Endothelial cell (in vitro differentiated cells): Measurements from ENCODE around the gene TPP2. TPM values are rescaled to one million over a fixed set of nuclear protein-coding genes. Genes with fewer than 3 reads are reported as not detected.

Experiments used
- DNase-seq: peaks from one replicate; pipeline ENCODE4 v3.0.0; 2021; ENCODE audit warnings: low spot score
- H3K27ac Mint-ChIP-seq: one replicate; pipeline ENCODE4 v1.8.0; 2021; ENCODE audit warnings: mixed read lengths, inconsistent platforms; ENCODE audit not compliant: unreplicated experiment
- H3K27me3 Mint-ChIP-seq: one replicate; pipeline ENCODE4 v1.8.0; 2021; ENCODE audit warnings: mild to moderate bottlenecking, moderate library complexity, mixed read lengths, inconsistent platforms; ENCODE audit not compliant: unreplicated experiment
- H3K36me3 Mint-ChIP-seq: one replicate; pipeline ENCODE4 v1.8.0; 2021; ENCODE audit warnings: mild to moderate bottlenecking, low read depth, mixed read lengths, inconsistent platforms; ENCODE audit not compliant: unreplicated experiment
- H3K4me1 Mint-ChIP-seq: one replicate; pipeline ENCODE4 v1.8.0; 2021; ENCODE audit warnings: mild to moderate bottlenecking, mixed read lengths, inconsistent platforms; ENCODE audit not compliant: unreplicated experiment
- H3K4me3 Mint-ChIP-seq: one replicate; pipeline ENCODE4 v1.8.0; 2021; ENCODE audit warnings: mild to moderate bottlenecking, mixed read lengths, inconsistent platforms; ENCODE audit not compliant: unreplicated experiment
- H3K9me3 Mint-ChIP-seq: one replicate; pipeline ENCODE4 v1.8.0; 2021; ENCODE audit warnings: mixed read lengths, inconsistent platforms; ENCODE audit not compliant: unreplicated experiment
- CTCF ChIP-seq: fragments of 200-600 bp; sonication (generic); IDR thresholded peaks from one replicate; pipeline ENCODE4 v1.5.0; 2021; ENCODE audit warnings: antibody characterized with exemption; ENCODE audit not compliant: unreplicated experiment
- total RNA-seq: library from RNA; stranded (reverse); fragmentation: NEBNext Ultra II Directional; extraction: Animal tissue kit (Norgen Biotek cat#: 25700); gene quantifications from one replicate; pipeline ENCODE4 v1.2.1, GENCODE V29; 2021; ENCODE audit not compliant: unreplicated experiment

TPP2 gene
- total RNA-seq, 1 donor from 2014 or later = 91.2 TPM

GRCh38 chr13:102589301-102589822, 7.4 kb upstream of the TPP2 start:
- no peak for DNase-seq
- H3K9me3 Mint-ChIP-seq = no peaks in the 10 kb centered on the region
- H3K4me1 Mint-ChIP-seq = peaks cover 17% of the 10 kb centered on the region
- no peaks in the 10 kb centered on the region for H3K27me3 Mint-ChIP-seq
- TF ChIP-seq CTCF = no peak
- H3K27ac Mint-ChIP-seq = no peak overlapping the region
- no peak overlapping the region for H3K4me3 Mint-ChIP-seq
- no peaks in the 10 kb centered on the region for H3K36me3 Mint-ChIP-seq

- TF ChIP-seq CTCF = peak; percentile 55
- peak; percentile 72 for DNase-seq
- Mint-ChIP-seq H3K4me1 (peaks cover 32% of the 10 kb centered on the region), H3K36me3 (no peaks in the 10 kb centered on the region), H3K4me3 (peak overlapping the region; percentile 93), H3K27ac (peak overlapping the region; percentile 73), H3K27me3 (peaks cover 5% of the 10 kb centered on the region), H3K9me3 (no peaks in the 10 kb centered on the region)
Measured at GRCh38 chr13:102591988-102592781, 4.6 kb upstream of the TPP2 start.

- no peak overlapping the region for H3K4me3 Mint-ChIP-seq
- H3K4me1 Mint-ChIP-seq = peaks cover 35% of the 10 kb centered on the region
- no peaks in the 10 kb centered on the region for H3K9me3 Mint-ChIP-seq
- H3K27ac Mint-ChIP-seq = no peak overlapping the region
- no peak for TF ChIP-seq CTCF
- peaks cover 7% of the 10 kb centered on the region for H3K36me3 Mint-ChIP-seq
- peaks cover 10% of the 10 kb centered on the region for H3K27me3 Mint-ChIP-seq
- no peak for DNase-seq
Measured at GRCh38 chr13:102593466-102593865, 3.3 kb upstream of the TPP2 start.

- Mint-ChIP-seq H3K36me3 (peaks cover 7% of the 10 kb centered on the region), H3K27me3 (peaks cover 12% of the 10 kb centered on the region), H3K4me1 (peaks cover 62% of the 10 kb centered on the region), H3K4me3 (peak overlapping the region; percentile 100), H3K27ac (peak overlapping the region; percentile 99), H3K9me3 (no peaks in the 10 kb centered on the region)
- no peak for TF ChIP-seq CTCF
- DNase-seq = peak; percentile 39
Measured at GRCh38 chr13:102597029-102597961, 509 bp downstream of the TPP2 start.
